GM12874 (cell line): Measurements from ENCODE around the gene KRT76.

Experiments used
- CTCF ChIP-seq: IDR thresholded peaks from 2 replicates; pipeline ENCODE4 v1.5.1; 2011; ENCODE audit warnings: low read depth, mild to moderate bottlenecking, control low read depth, low read length, moderate library complexity; ENCODE audit not compliant: insufficient read depth

KRT76 gene

GRCh38 chr12:52772188-52772587, 5.0 kb downstream of the KRT76 start:
- TF ChIP-seq CTCF, result no peak

GRCh38 chr12:52771505-52771904, 5.6 kb downstream of the KRT76 start:
- TF ChIP-seq CTCF, result no peak

GRCh38 chr12:52771088-52771487, 6.1 kb downstream of the KRT76 start:
- no peak for TF ChIP-seq CTCF

GRCh38 chr12:52769946-52770345, 7.2 kb downstream of the KRT76 start:
- no peak for TF ChIP-seq CTCF

GRCh38 chr12:52769354-52769753, 7.8 kb downstream of the KRT76 start:
- no peak for TF ChIP-seq CTCF

- no peak for TF ChIP-seq CTCF
Measured at GRCh38 chr12:52768479-52769200, 8.5 kb downstream of the KRT76 start.

- TF ChIP-seq CTCF, result no peak
Measured at GRCh38 chr12:52767427-52767826, 9.7 kb downstream of the KRT76 start.
